Esophagus muscularis mucosa (tissue), 4 donors: ENCODE data around the gene STK24. TPM values are rescaled to one million over a fixed set of nuclear protein-coding genes. Genes with fewer than 3 reads are reported as not detected.

Experiments
- DNase-seq: peaks from one replicate; pipeline ENCODE4 v3.0.0-alpha.2; 2017; ENCODE audit errors: extremely low spot score
- H3K27ac ChIP-seq, 4 donors: fragments of 200-600 bp; sonication (generic); replicated peaks in 1 of 4; 1 replicate in 3 of 4; 2 replicates in 1 of 4; pipeline ENCODE4 v1.5.1; 2016 to 2019; ENCODE audit warnings: mild to moderate bottlenecking in 1 of 4
- H3K27me3 ChIP-seq, 4 donors: fragments of 200-600 bp; sonication (generic); one replicate each; pipeline versions ENCODE4 v1.5.1 to v1.6.0; 2016 to 2019
- H3K36me3 ChIP-seq, 4 donors: fragments of 200-600 bp; sonication (generic); one replicate each; pipeline ENCODE4 v1.5.1; 2016 to 2019
- H3K4me1 ChIP-seq, 4 donors: fragments of 200-600 bp; sonication (generic); one replicate each; pipeline ENCODE4 v1.5.1; 2016 to 2019
- H3K4me3 ChIP-seq, 4 donors: fragments of 200-600 bp; sonication (generic); 1 replicate in 2 of 4; 2 replicates in 2 of 4; pipeline ENCODE4 v1.5.1; 2016 to 2019; ENCODE audit warnings: mild to moderate bottlenecking in 4 of 4, moderate library complexity in 1 of 4
- H3K9me3 ChIP-seq, 4 donors: fragments of 200-600 bp; sonication (generic); 1 replicate in 3 of 4; 2 replicates in 1 of 4; pipeline ENCODE4 v1.5.1; 2016 to 2019
- EP300 ChIP-seq: sonication (generic); formaldehyde crosslinking; IDR thresholded peaks from one replicate; pipeline ENCODE4 v1.6.1; 2017; ENCODE audit warnings: antibody characterized with exemption
- POLR2A ChIP-seq: fragments of 450-650 bp; IDR thresholded peaks from one replicate; pipeline ENCODE4 v1.6.1; 2017; ENCODE audit warnings: antibody characterized with exemption, moderate library complexity, mild to moderate bottlenecking, low read depth
- POLR2AphosphoS5 ChIP-seq, 2 donors: sonication (generic); formaldehyde crosslinking; IDR thresholded peaks; one replicate each; pipeline ENCODE4 v1.6.1; 2017; ENCODE audit warnings: antibody characterized with exemption in 2 of 2
- WGBS: methylation state at CpG from one replicate; pipeline ENCODE4 v1.1.5; 2018; 5-methylcytosine and 5-hydroxymethylcytosine counted together
- intact Hi-C: fragments of 100-400 bp; cut with DNase I; formaldehyde crosslinking; loops from one replicate; pipeline ENCODE4 v1.15.1; 2023
- total RNA-seq, 4 donors: library from RNA; depleted of rRNA; stranded (reverse); fragments of >200 nt; gene quantifications; one replicate each; pipeline versions ENCODE4 v1.1.0 to v1.2.1, GENCODE V29; 2016
- TF ChIP-seq, protein P1 (sequence below), 3 experiments: fragments of 200-600 bp in 2 of 3; fragments of 450-650 bp in 1 of 3; sonication (generic) in 2 of 3; IDR thresholded peaks; one replicate each; pipeline ENCODE4 v1.5.1; 2017 to 2019; ENCODE audit warnings: antibody characterized with exemption in 3 of 3, mild to moderate bottlenecking in 2 of 3, moderate library complexity in 1 of 3

Gene STK24
- total RNA-seq, 4 donors from 2014 or later, result 61.9 to 108 (median 96.7) TPM

DNA sequence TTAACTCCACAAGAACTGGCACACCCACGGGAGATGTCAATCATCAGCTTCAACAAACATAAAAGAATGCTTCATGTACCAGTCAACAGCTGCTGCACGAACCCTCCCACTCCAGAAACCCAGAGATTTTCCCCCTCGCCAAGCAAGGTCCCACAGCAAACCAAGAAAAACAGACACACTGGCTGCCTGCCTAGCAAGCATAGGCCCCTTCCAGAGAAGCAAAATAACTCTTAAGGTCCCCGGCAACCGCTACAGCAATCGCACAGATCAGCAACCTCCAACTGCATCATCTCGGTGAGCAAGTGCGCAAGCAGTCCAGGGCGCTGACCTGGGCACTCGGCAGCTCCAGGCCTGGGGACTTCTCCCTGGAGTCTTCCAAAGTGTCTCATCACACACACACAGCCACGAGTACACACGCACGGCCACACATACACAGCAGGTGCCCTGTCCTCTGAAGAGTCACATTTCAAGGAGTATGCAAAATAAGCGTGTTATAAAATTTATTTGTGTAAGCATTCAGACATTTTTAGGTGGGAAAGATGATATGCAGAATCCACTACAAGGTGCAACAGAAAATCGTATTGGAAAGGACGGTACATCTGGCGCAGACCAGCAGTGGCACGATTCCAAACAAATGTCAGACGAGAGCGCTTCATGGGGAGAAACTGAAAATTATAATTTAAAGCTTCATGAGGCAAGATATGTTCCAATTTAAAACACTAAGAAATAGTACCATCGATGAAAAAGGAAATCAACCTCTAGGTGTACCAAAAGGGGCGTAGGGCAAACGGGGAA is 125.0 kb downstream of the STK24 start:
- Histone ChIP-seq H3K27ac (peak overlapping the region; percentile 39 to 79 (median 78)), H3K9me3 (no peaks in the 10 kb centered on the region), H3K36me3 (peaks cover 8 to 61% (median 44%) of the 10 kb centered on the region in 4 donors), H3K27me3 (no peaks in the 10 kb centered on the region), H3K4me3 (no peak overlapping the region), H3K4me1 (peaks cover 66 to 87% (median 78%) of the 10 kb centered on the region in 4 donors)
- DNase-seq, result no peak
- WGBS, result 55% methylated on average over 21 of the region's 23 CpGs
- TF ChIP-seq EP300 (no peak), POLR2AphosphoS5 (IDR thresholded peaks at IDR 0.05) (peak; percentile 32 to 70), POLR2A (no peak)
- TF ChIP-seq, protein P1, sequence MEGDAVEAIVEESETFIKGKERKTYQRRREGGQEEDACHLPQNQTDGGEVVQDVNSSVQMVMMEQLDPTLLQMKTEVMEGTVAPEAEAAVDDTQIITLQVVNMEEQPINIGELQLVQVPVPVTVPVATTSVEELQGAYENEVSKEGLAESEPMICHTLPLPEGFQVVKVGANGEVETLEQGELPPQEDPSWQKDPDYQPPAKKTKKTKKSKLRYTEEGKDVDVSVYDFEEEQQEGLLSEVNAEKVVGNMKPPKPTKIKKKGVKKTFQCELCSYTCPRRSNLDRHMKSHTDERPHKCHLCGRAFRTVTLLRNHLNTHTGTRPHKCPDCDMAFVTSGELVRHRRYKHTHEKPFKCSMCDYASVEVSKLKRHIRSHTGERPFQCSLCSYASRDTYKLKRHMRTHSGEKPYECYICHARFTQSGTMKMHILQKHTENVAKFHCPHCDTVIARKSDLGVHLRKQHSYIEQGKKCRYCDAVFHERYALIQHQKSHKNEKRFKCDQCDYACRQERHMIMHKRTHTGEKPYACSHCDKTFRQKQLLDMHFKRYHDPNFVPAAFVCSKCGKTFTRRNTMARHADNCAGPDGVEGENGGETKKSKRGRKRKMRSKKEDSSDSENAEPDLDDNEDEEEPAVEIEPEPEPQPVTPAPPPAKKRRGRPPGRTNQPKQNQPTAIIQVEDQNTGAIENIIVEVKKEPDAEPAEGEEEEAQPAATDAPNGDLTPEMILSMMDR (IDR thresholded peaks at IDR 0.05), result no peak
- intact Hi-C loops, result loop anchor here (2.0 kb wide), 1 partner anchor 125 kb away; the partner anchor contains the start of gene STK24

DNA sequence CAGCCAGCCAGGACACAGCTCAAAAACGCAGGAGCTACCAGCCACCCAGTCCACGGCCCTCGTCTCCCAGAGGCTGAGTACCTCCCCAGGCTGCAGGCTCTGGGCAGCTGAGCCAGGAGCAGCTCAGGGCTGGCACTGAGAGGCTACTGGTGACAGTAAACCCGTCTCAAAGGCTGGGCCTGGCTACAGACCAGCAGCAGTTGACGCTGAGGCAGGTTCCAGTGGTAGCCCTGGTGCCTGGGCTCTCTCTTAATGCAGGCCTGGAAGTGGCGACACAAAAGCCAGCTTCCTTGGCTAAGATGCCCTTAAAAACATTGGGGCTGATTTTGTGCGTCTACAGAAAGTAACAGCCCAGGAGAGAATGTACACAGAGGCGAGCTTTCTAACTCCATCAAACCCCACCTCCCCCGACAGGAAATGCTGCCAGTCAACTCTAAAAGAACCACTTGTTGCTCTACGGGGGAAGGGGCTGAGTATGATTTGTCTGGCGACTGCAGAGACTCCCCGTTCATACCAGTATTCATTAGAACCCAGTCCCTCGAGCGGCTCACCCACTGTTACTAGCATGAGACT is 126.3 kb downstream of the STK24 start:
- H3K36me3 ChIP-seq, result peaks cover 0 to 58% (median 44%) of the 10 kb centered on the region in 4 donors
- intact Hi-C loops, result no loop called here
- H3K9me3 ChIP-seq, result no peaks in the 10 kb centered on the region
- 71% methylated on average over 12 of the region's 14 CpGs for WGBS
- H3K4me1 ChIP-seq, result peaks cover 62 to 82% (median 71%) of the 10 kb centered on the region in 4 donors
- no peak for TF ChIP-seq POLR2AphosphoS5 (IDR thresholded peaks at IDR 0.05)
- TF ChIP-seq POLR2A, result no peak
- TF ChIP-seq, protein P1 (IDR thresholded peaks at IDR 0.05), result no peak
- TF ChIP-seq EP300, result no peak
- no peaks in the 10 kb centered on the region for H3K27me3 ChIP-seq
- H3K4me3 ChIP-seq, result no peak overlapping the region
- no peak for DNase-seq
- H3K27ac ChIP-seq, result peak overlapping the region; percentile 39 to 79 (median 78)

DNA sequence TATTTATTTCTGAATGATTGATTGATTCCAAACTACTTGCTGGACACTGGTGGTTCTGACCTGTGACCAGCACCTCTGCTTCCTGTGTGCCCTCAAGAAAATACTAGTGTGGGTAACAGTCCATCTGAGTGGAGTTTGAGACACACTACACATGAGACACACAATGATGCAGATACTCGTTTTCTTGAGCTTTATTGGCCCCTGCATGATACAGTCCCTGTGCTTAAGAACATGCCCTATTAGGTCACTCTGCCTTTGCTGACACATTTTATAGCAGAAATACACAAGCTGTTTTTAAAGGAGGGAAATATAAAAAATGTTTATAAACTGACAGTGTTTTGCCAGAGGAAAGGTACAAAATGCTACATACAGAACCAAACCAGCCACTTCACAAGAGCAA is 126.9 kb downstream of the STK24 start:
- Histone ChIP-seq H3K4me1 (peaks cover 63 to 82% (median 71%) of the 10 kb centered on the region in 4 donors), H3K27me3 (no peaks in the 10 kb centered on the region), H3K36me3 (peaks cover 0 to 58% (median 41%) of the 10 kb centered on the region in 4 donors), H3K27ac (peak overlapping the region; percentile 39 to 79 (median 78)), H3K4me3 (no peak overlapping the region), H3K9me3 (no peaks in the 10 kb centered on the region)
- WGBS, result 50% methylated on average over 1 of the region's 1 CpG
- no peak for DNase-seq
- no peak for TF ChIP-seq POLR2AphosphoS5 (IDR thresholded peaks at IDR 0.05)
- TF ChIP-seq, protein P1 (IDR thresholded peaks at IDR 0.05), result no peak
- no peak for TF ChIP-seq EP300
- no peak for TF ChIP-seq POLR2A
- intact Hi-C loops, result no loop called here

DNA sequence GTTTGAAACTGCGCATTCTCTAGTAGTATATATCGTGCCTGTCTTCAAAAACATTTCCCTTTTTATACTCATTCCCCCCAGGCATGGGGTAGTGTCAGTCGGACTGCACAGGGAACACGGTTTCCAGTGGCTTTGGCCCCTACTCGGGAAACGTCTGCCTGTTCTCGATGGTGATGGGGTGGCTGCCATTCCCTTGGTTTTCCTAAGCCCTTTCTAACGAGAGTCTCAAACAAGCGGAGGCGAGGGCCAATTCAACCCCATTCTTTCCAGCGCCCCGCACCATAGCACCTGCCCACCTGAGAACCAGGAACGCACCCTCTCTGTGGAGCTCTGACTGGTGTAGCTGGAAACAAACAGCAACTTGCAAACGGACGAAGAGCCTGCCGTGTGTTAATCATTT is 127.6 kb downstream of the STK24 start:
- peak overlapping the region in 3 of 4 donors; percentile 77 to 79 (median 79) for H3K27ac ChIP-seq
- no peak for DNase-seq
- no peak overlapping the region for H3K4me3 ChIP-seq
- peaks cover 56 to 77% (median 64%) of the 10 kb centered on the region in 4 donors for H3K4me1 ChIP-seq
- no peaks in the 10 kb centered on the region for H3K9me3 ChIP-seq
- TF ChIP-seq POLR2AphosphoS5 (IDR thresholded peaks at IDR 0.05) (no peak), POLR2A (no peak), EP300 (no peak)
- TF ChIP-seq, protein P1 (IDR thresholded peaks at IDR 0.05), result no peak
- peaks cover 0 to 58% (median 41%) of the 10 kb centered on the region in 4 donors for H3K36me3 ChIP-seq
- intact Hi-C loops, result loop anchor here (5.0 kb wide), 2 partner anchors 223 to 393 kb away; no protein-coding TSS in a partner anchor
- H3K27me3 ChIP-seq, result no peaks in the 10 kb centered on the region
- 81% methylated on average over 15 of the region's 16 CpGs for WGBS
